HepG2 (cell line): ENCODE results near the gene TUT1. TPM values are rescaled to one million over a fixed set of nuclear protein-coding genes. Genes with fewer than 3 reads are reported as not detected.

ENCODE experiments used
- AKAP8 ChIP-seq: sonication (generic); formaldehyde crosslinking; IDR thresholded peaks from 2 replicates; pipeline ENCODE4 v1.5.1; 2020; ENCODE audit warnings: mild to moderate bottlenecking, missing genetic modification reagents
- ARNT2 ChIP-seq: sonication (generic); formaldehyde crosslinking; IDR thresholded peaks from 2 replicates; pipeline ENCODE4 v1.8.0; 2022; ENCODE audit warnings: mild to moderate bottlenecking, low read depth, missing genetic modification reagents, moderate library complexity
- BRF2 ChIP-seq: sonication (generic); formaldehyde crosslinking; IDR thresholded peaks from 2 replicates; pipeline ENCODE4 v1.8.1; 2022; ENCODE audit warnings: mild to moderate bottlenecking, missing genetic modification reagents
- CCDC6 ChIP-seq: sonication (generic); formaldehyde crosslinking; IDR thresholded peaks from 2 replicates; pipeline ENCODE4 v1.8.1; 2022; ENCODE audit warnings: mild to moderate bottlenecking, missing genetic modification reagents, moderate library complexity
- CENPT ChIP-seq: sonication (generic); formaldehyde crosslinking; IDR thresholded peaks from 2 replicates; pipeline ENCODE4 v1.8.0; 2022; ENCODE audit warnings: low read depth, mild to moderate bottlenecking, moderate library complexity, missing genetic modification reagents
- FOXO1 ChIP-seq: sonication (generic); formaldehyde crosslinking; IDR thresholded peaks from 2 replicates; pipeline ENCODE4 v1.4.0; 2020; ENCODE audit warnings: missing genetic modification reagents
- GZF1 ChIP-seq: sonication (generic); formaldehyde crosslinking; IDR thresholded peaks from 2 replicates; pipeline ENCODE4 v1.5.1; 2020; ENCODE audit warnings: mild to moderate bottlenecking, missing genetic modification reagents
- KDM3A ChIP-seq: IDR thresholded peaks from 2 replicates; pipeline ENCODE4 v1.6.1; 2018; ENCODE audit warnings: low read depth, missing compliant biosample characterization
- KMT2A ChIP-seq: sonication (generic); formaldehyde crosslinking; IDR thresholded peaks from 2 replicates; pipeline ENCODE4 v1.4.0; 2020; ENCODE audit warnings: missing genetic modification reagents
- MYNN ChIP-seq: sonication (generic); formaldehyde crosslinking; IDR thresholded peaks from 2 replicates; pipeline ENCODE4 v1.4.0; 2020; ENCODE audit warnings: mild to moderate bottlenecking, low read depth, missing genetic modification reagents
- PHF21A ChIP-seq: sonication (generic); formaldehyde crosslinking; IDR thresholded peaks from 2 replicates; pipeline ENCODE4 v1.5.0; 2020; ENCODE audit warnings: mild to moderate bottlenecking, missing genetic modification reagents
- PRDM15 ChIP-seq: sonication (generic); formaldehyde crosslinking; IDR thresholded peaks from 2 replicates; pipeline ENCODE4 v1.4.0; 2020; ENCODE audit warnings: missing genetic modification reagents
- SIX4 ChIP-seq: sonication (generic); formaldehyde crosslinking; IDR thresholded peaks from 2 replicates; pipeline ENCODE4 v1.4.0; 2020; ENCODE audit warnings: missing genetic modification reagents
- SP140L ChIP-seq: sonication (generic); formaldehyde crosslinking; IDR thresholded peaks from 2 replicates; pipeline ENCODE4 v1.4.0; 2020; ENCODE audit warnings: missing genetic modification reagents, borderline replicate concordance
- SSRP1 ChIP-seq: IDR thresholded peaks from 2 replicates; pipeline ENCODE4 v1.6.1; 2016; ENCODE audit warnings: control low read depth
- TEAD3 ChIP-seq: optimal IDR thresholded peaks from 2 replicates; pipeline ENCODE3; 2016; ENCODE audit warnings: borderline replicate concordance
- U2AF1 ChIP-seq: fragments of 200-400 bp; formaldehyde crosslinking; optimal IDR thresholded peaks from 2 replicates; pipeline ENCODE3; 2017; ENCODE audit warnings: mild to moderate bottlenecking, low read depth, low read length
- ZBTB34 ChIP-seq: sonication (generic); formaldehyde crosslinking; IDR thresholded peaks from 2 replicates; pipeline ENCODE4 v1.8.0; 2022; ENCODE audit warnings: mild to moderate bottlenecking, missing genetic modification reagents
- ZFP91 ChIP-seq: sonication (generic); formaldehyde crosslinking; IDR thresholded peaks from 2 replicates; pipeline ENCODE4 v1.9.0; 2022; ENCODE audit warnings: missing genetic modification reagents, mild to moderate bottlenecking, borderline replicate concordance
- ZNF232 ChIP-seq: sonication (generic); formaldehyde crosslinking; IDR thresholded peaks from 2 replicates; pipeline ENCODE4 v1.4.0; 2020; ENCODE audit warnings: missing genetic modification reagents, borderline replicate concordance
- ZNF615 ChIP-seq: sonication (generic); formaldehyde crosslinking; IDR thresholded peaks from 2 replicates; pipeline ENCODE4 v1.5.0; 2020; ENCODE audit warnings: mild to moderate bottlenecking, missing genetic modification reagents, borderline replicate concordance
- ZNF761 ChIP-seq: sonication (generic); formaldehyde crosslinking; conservative IDR thresholded peaks from 2 replicates; pipeline ENCODE4 v1.4.0; 2020; ENCODE audit warnings: mild to moderate bottlenecking, missing genetic modification reagents
- polyA plus RNA-seq, 8 experiments: library from polyadenylated mRNA; depleted of rRNA in 3 of 8; stranded (reverse) in 7 of 8; unstranded in 1 of 8; fragments of >200 nt; fragmentation: Illumina TruSeq in 4 of 8; extraction: Trizol in 4 of 8; gene quantifications; 2 replicates each; pipeline versions ENCODE4 v1.2.1 to v1.2.3, GENCODE V29; 2011 to 2016; ENCODE audit warnings: low read depth in 4 of 8, missing spikeins in 1 of 8, mixed read lengths in 1 of 8; ENCODE audit not compliant: insufficient read depth in 1 of 8
- total RNA-seq, 5 experiments: library from RNA; depleted of rRNA; stranded (reverse); fragments of >200 nt; fragmentation: Illumina TruSeq; extraction: Trizol; gene quantifications; 2 replicates each; pipeline ENCODE4 v1.2.3, GENCODE V29; 2016; ENCODE audit warnings: low read depth in 1 of 5

The TUT1 gene
- total and polyA plus RNA-seq, 2 of the 13 experiments (the other 11 are each of a cell fraction or from before 2014, with no cell fraction given) = 9.7 to 14.3 TPM

- TF ChIP-seq PRDM15 (CRISPR knock-in tag) = no peak
- TF ChIP-seq ZNF761 (CRISPR knock-in tag) = peak; percentile 67; the same call in 1 of the 2 replicates
- no peak for TF ChIP-seq U2AF1
- peak; percentile 72 for TF ChIP-seq KMT2A (CRISPR knock-in tag)
- TF ChIP-seq GZF1 (CRISPR knock-in tag) = no peak; the same call in 1 of the 2 replicates
- TF ChIP-seq SSRP1 (CRISPR knock-in tag) = no peak
- TF ChIP-seq FOXO1 (CRISPR knock-in tag) = no peak
- no peak for TF ChIP-seq SP140L (CRISPR knock-in tag)
- peak; percentile 83 for TF ChIP-seq TEAD3 (CRISPR knock-in tag)
- no peak for TF ChIP-seq CENPT (CRISPR knock-in tag)
- TF ChIP-seq KDM3A (CRISPR knock-in tag) = peak; percentile 72
- no peak for TF ChIP-seq SIX4 (CRISPR knock-in tag)
- TF ChIP-seq PHF21A (CRISPR knock-in tag) = peak; percentile 91; the same call in 1 of the 2 replicates
- TF ChIP-seq AKAP8 (CRISPR knock-in tag) = peak; percentile 74
- TF ChIP-seq ZNF615 (CRISPR knock-in tag) = no peak; the same call in 1 of the 2 replicates
- TF ChIP-seq ARNT2 (CRISPR knock-in tag) = peak; percentile 75
- TF ChIP-seq CCDC6 = peak; percentile 78
- no peak for TF ChIP-seq MYNN (CRISPR knock-in tag)
- TF ChIP-seq ZFP91 (CRISPR knock-in tag) = peak; percentile 84; the same call in 1 of the 2 replicates
- TF ChIP-seq ZNF232 = no peak
- TF ChIP-seq ZBTB34 (CRISPR knock-in tag) = no peak; the same call in 1 of the 2 replicates
- peak; percentile 51; the same call in 1 of the 2 replicates for TF ChIP-seq BRF2 (CRISPR knock-in tag)
Measured at GRCh38 chr11:62545437-62546243, 45.7 kb downstream of the TUT1 start (continued).
